CD4-positive, alpha-beta T cell (primary cell): ENCODE results near the gene ARL14EPL. TPM values are rescaled to one million over a fixed set of nuclear protein-coding genes. Genes with fewer than 3 reads are reported as not detected.

Experiments
- ATAC-seq: fragments of 200-7000 bp; cut with Tn5 transposase; one replicate; pipeline ENCODE4 v1.10.0; 2022; ENCODE audit warnings: mild to moderate bottlenecking; ENCODE audit not compliant: poor library complexity
- CTCF ChIA-PET: fragments of 350-600 bp; sonication (Branson Sonifier 250); formaldehyde crosslinking; loops from one replicate; lab custom pipeline; 2021; ENCODE audit warnings: antibody characterized with exemption, inconsistent platforms; lab: Charles Lee
- POLR2A ChIA-PET: fragments of 350-600 bp; sonication (Branson Sonifier 250); formaldehyde crosslinking; loops from one replicate; lab custom pipeline; 2021; ENCODE audit warnings: antibody characterized with exemption, inconsistent platforms; lab: Charles Lee
- DNase-seq, 14 experiments: peaks; one replicate each; pipeline ENCODE4 v3.0.0-alpha.2; 2013 to 2020; ENCODE audit warnings: mixed read lengths in 2 of 14
- H3K27ac ChIP-seq, 2 donors: one replicate each; pipeline versions ENCODE4 v1.5.1 to v1.7.0; 2013; ENCODE audit warnings: low read length in 2 of 2, low read depth in 1 of 2, mild to moderate bottlenecking in 1 of 2
- H3K27me3 ChIP-seq, 2 experiments: 1 replicate in 1 of 2; 2 replicates in 1 of 2; pipeline versions ENCODE4 v1.6.1 to v1.7.0; 2013; ENCODE audit warnings: low read length in 2 of 2, control low read depth in 1 of 2, mild to moderate bottlenecking in 1 of 2, moderate library complexity in 1 of 2; ENCODE audit not compliant: insufficient read depth in 2 of 2, control insufficient read depth in 1 of 2
- H3K36me3 ChIP-seq: one replicate; pipeline ENCODE4 v1.6.1; 2013; ENCODE audit warnings: low read length, control low read depth; ENCODE audit not compliant: insufficient read depth
- H3K4me1 ChIP-seq: one replicate; pipeline ENCODE4 v1.6.1; 2013; ENCODE audit warnings: low read length, control low read depth; ENCODE audit not compliant: insufficient read depth
- H3K4me3 ChIP-seq: one replicate; pipeline ENCODE4 v1.5.1; 2013; ENCODE audit warnings: mild to moderate bottlenecking, low read length, moderate library complexity
- H3K9me3 ChIP-seq, 2 experiments: 1 replicate in 1 of 2; 2 replicates in 1 of 2; pipeline versions ENCODE4 v1.6.1 to v1.7.0; 2013; ENCODE audit warnings: low read length in 2 of 2, mild to moderate bottlenecking in 2 of 2, control low read depth in 1 of 2, moderate library complexity in 1 of 2; ENCODE audit not compliant: control insufficient read depth in 1 of 2, insufficient read depth in 1 of 2
- H3K27ac Mint-ChIP-seq: one replicate; pipeline ENCODE4 v1.8.0; 2020; ENCODE audit warnings: mixed read lengths
- H3K27me3 Mint-ChIP-seq: one replicate; pipeline ENCODE4 v1.8.0; 2021; ENCODE audit warnings: mixed read lengths
- H3K36me3 Mint-ChIP-seq: one replicate; pipeline ENCODE4 v1.8.0; 2021; ENCODE audit warnings: low read depth, mixed read lengths
- H3K4me1 Mint-ChIP-seq: one replicate; pipeline ENCODE4 v1.8.0; 2021; ENCODE audit warnings: low read depth, mixed read lengths
- H3K4me3 Mint-ChIP-seq: one replicate; pipeline ENCODE4 v1.8.0; 2020; ENCODE audit warnings: mild to moderate bottlenecking, mixed read lengths
- H3K9me3 Mint-ChIP-seq: one replicate; pipeline ENCODE4 v1.8.0; 2020; ENCODE audit warnings: mixed read lengths
- CTCF ChIP-seq: fragments of 200-600 bp; IDR thresholded peaks from one replicate; pipeline ENCODE4 v1.8.0; 2022; ENCODE audit warnings: antibody characterized with exemption, mild to moderate bottlenecking
- intact Hi-C, 2 experiments: fragments of 100-400 bp; cut with DNase I in 1 of 2; cut with micrococcal nuclease in 1 of 2; formaldehyde crosslinking; loops; one replicate each; pipeline versions ENCODE4 v1.15.1 to v1.9.0; 2023 to 2025; cut with DNase I, micrococcal nuclease
- total RNA-seq, 174 experiments: library from RNA in 2 of 174; stranded (reverse) in 2 of 174; gene quantifications; one replicate each; pipeline ENCODE4 v1.2.3 and lab custom pipeline; 2021 to 2026

The ARL14EPL gene
- total RNA-seq, 2 experiments from 2014 or later: not detected

DNA sequence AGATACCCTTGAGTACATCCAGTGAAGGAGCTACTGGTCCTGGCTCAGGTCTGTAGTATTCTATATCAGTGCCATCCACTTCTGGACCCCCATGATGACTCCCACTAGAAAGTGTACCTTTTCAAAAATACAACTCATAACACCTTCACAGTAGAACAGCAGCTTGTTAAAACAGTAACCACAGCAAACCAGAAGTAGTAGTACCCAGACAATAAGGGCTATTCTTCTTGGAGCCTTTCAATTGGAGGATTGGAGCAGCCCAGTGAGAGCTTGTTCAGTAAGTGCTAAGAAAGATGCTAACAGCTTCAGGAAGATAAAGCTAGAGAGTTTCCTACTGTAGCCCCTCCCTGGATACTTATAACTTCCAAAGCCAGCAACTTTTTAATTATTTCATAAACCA lies 10.1 kb downstream of the ARL14EPL start:
- no peak for TF ChIP-seq CTCF
- intact Hi-C loops: no loop called here
- CTCF ChIA-PET: no interaction called here
- Mint-ChIP-seq H3K27ac (no peak overlapping the region), H3K36me3 (no peaks in the 10 kb centered on the region), H3K4me1 (no peaks in the 10 kb centered on the region), H3K27me3 (peaks cover 12% of the 10 kb centered on the region), H3K9me3 (no peaks in the 10 kb centered on the region), H3K4me3 (no peak overlapping the region)
- POLR2A ChIA-PET: no interaction called here
- Histone ChIP-seq H3K4me1 (no peaks in the 10 kb centered on the region), H3K36me3 (no peaks in the 10 kb centered on the region), H3K27me3 (no peaks in the 10 kb centered on the region), H3K9me3 (no peaks in the 10 kb centered on the region), H3K27ac (no peak overlapping the region), H3K4me3 (no peak overlapping the region)
- DNase-seq: no peak
- ATAC-seq: no peak

- Mint-ChIP-seq H3K4me1 (no peaks in the 10 kb centered on the region), H3K9me3 (no peaks in the 10 kb centered on the region), H3K27ac (no peak overlapping the region), H3K27me3 (peaks cover 11% of the 10 kb centered on the region), H3K4me3 (no peak overlapping the region), H3K36me3 (no peaks in the 10 kb centered on the region)
- Histone ChIP-seq H3K36me3 (no peaks in the 10 kb centered on the region), H3K4me3 (no peak overlapping the region), H3K27me3 (peaks cover 0 to 7% of the 10 kb centered on the region in 2 experiments), H3K9me3 (no peaks in the 10 kb centered on the region), H3K4me1 (no peaks in the 10 kb centered on the region), H3K27ac (no peak overlapping the region)
- intact Hi-C loops: no loop called here
- ChIA-PET CTCF (no interaction called here), POLR2A (no interaction called here)
- DNase-seq: no peak
- ATAC-seq: no peak
- no peak for TF ChIP-seq CTCF
These were observed 11.8 kb downstream of the ARL14EPL start for GRCh38 chr5:116044073-116044472.

GRCh38 chr5:116045821-116046220 lies 13.5 kb downstream of the ARL14EPL start:
- no peak for TF ChIP-seq CTCF
- ATAC-seq (no peak), DNase-seq (no peak)
- Histone ChIP-seq H3K27me3 (peaks cover 0 to 11% of the 10 kb centered on the region in 2 experiments), H3K36me3 (no peaks in the 10 kb centered on the region), H3K4me3 (no peak overlapping the region), H3K4me1 (no peaks in the 10 kb centered on the region), H3K27ac (no peak overlapping the region), H3K9me3 (no peaks in the 10 kb centered on the region)
- no peak overlapping the region for H3K4me3 Mint-ChIP-seq
- peaks cover 11% of the 10 kb centered on the region for H3K27me3 Mint-ChIP-seq
- intact Hi-C loops: no loop called here
- H3K4me1 Mint-ChIP-seq: no peaks in the 10 kb centered on the region
- no peaks in the 10 kb centered on the region for H3K36me3 Mint-ChIP-seq
- ChIA-PET POLR2A (no interaction called here), CTCF (no interaction called here)
- no peaks in the 10 kb centered on the region for H3K9me3 Mint-ChIP-seq
- H3K27ac Mint-ChIP-seq: no peak overlapping the region
